ENCODE measurements around the gene MRPS15. TPM values are rescaled to one million over a fixed set of nuclear protein-coding genes. Genes with fewer than 3 reads are reported as not detected.

MRPS15 gene
- total and polyA plus RNA-seq, 2 of the 13 experiments (the other 11 are each of a cell fraction or from before 2014, with no cell fraction given), result 59.0 to 113 TPM

GRCh38 chr1:36463803-36464604 lies at the start of gene MRPS15 (continued):
- peak; percentile 93 for TF ChIP-seq ZNF792 (CRISPR knock-in tag; IDR thresholded peaks at IDR 0.05)
- TF ChIP-seq YEATS4 (CRISPR knock-in tag; IDR thresholded peaks at IDR 0.05; ENCODE audit: borderline replicate concordance), result peak; percentile 87
- no peak for TF ChIP-seq ZNF3 (CRISPR knock-in tag; IDR thresholded peaks at IDR 0.05)
- TF ChIP-seq PITX1 (CRISPR knock-in tag; IDR thresholded peaks at IDR 0.05), result peak; percentile 91
- TF ChIP-seq ZNF775 (CRISPR knock-in tag; IDR thresholded peaks at IDR 0.05; ENCODE audit: borderline replicate concordance), result no peak
- TF ChIP-seq ZZZ3 (CRISPR knock-in tag; IDR thresholded peaks at IDR 0.05; ENCODE audit: borderline replicate concordance), result 0 out of 2 replicates have a peak, but pooled peaks have one; percentile 35
- no peak for TF ChIP-seq CC2D1A (CRISPR knock-in tag; IDR thresholded peaks at IDR 0.05)
- peak; percentile 63; the same call in 1 of the 2 replicates for TF ChIP-seq ADNP (CRISPR knock-in tag; IDR thresholded peaks at IDR 0.05)
- TF ChIP-seq ZSCAN9 (CRISPR knock-in tag; IDR thresholded peaks at IDR 0.05; ENCODE audit: borderline replicate concordance), result peak; percentile 89
- TF ChIP-seq GPN1 (CRISPR knock-in tag; IDR thresholded peaks at IDR 0.05; ENCODE audit: borderline replicate concordance), result no peak
- peak; percentile 86 for TF ChIP-seq IKZF5 (CRISPR knock-in tag; IDR thresholded peaks at IDR 0.05)
- TF ChIP-seq U2AF2 (IDR thresholded peaks at IDR 0.05; ENCODE audit: low read depth, low read length), result 0 out of 2 replicates have a peak, but pooled peaks have one; percentile 71
- TF ChIP-seq NFE2 (CRISPR knock-in tag; IDR thresholded peaks at IDR 0.05), result no peak
- TF ChIP-seq ZBTB40 (IDR thresholded peaks at IDR 0.05), result no peak
- TF ChIP-seq ZBTB40 (CRISPR knock-in tag; IDR thresholded peaks at IDR 0.05), result peak; percentile 84
- TF ChIP-seq ATF2 (CRISPR knock-in tag; IDR thresholded peaks at IDR 0.05), result peak; percentile 98
- TF ChIP-seq ZNF576 (CRISPR knock-in tag; IDR thresholded peaks at IDR 0.05), result no peak
- peak; percentile 98 for TF ChIP-seq POLR2AphosphoS5 (IDR thresholded peaks at IDR 0.05; ENCODE audit: low read depth, low read length)
- TF ChIP-seq SMAD1 (CRISPR knock-in tag; IDR thresholded peaks at IDR 0.05; ENCODE audit: borderline replicate concordance, low read depth), result peak; percentile 91; the same call in 1 of the 2 replicates

Measured in HepG2 (cell line).